HL-60 (cell line): Measurements from ENCODE around the gene PPFIA2.

ENCODE experiments used
- DNase-seq, 2 experiments: peaks; one replicate each; pipeline ENCODE4 v3.0.0-alpha.2; 2010 to 2020; ENCODE audit warnings: low read depth in 1 of 2, low spot score in 1 of 2
- H3K27ac ChIP-seq: fragments of 250-450 bp; sonication (Bioruptor Pico); replicated peaks from 2 replicates; pipeline ENCODE4 v1.5.1; 2020; ENCODE audit warnings: mild to moderate bottlenecking, moderate library complexity
- H3K27me3 ChIP-seq: fragments of 250-450 bp; sonication (Bioruptor Pico); 2 replicates; pipeline ENCODE4 v1.5.1; 2021; ENCODE audit warnings: mild to moderate bottlenecking, moderate library complexity; ENCODE audit not compliant: insufficient read depth, poor library complexity, severe bottlenecking
- H3K4me3 ChIP-seq: replicated peaks from 2 replicates; pipeline ENCODE4 v1.5.1; 2011; ENCODE audit warnings: mild to moderate bottlenecking, control low read depth, low read length; ENCODE audit not compliant: insufficient read depth
- CTCF ChIP-seq: IDR thresholded peaks from one replicate; pipeline ENCODE4 v1.5.1; 2011; ENCODE audit warnings: low read length, control low read depth, inconsistent platforms; ENCODE audit not compliant: insufficient read depth
- GABPA ChIP-seq: IDR thresholded peaks from 2 replicates; pipeline ENCODE4 v1.6.1; 2012; ENCODE audit warnings: low read depth
- POLR2AphosphoS5 ChIP-seq: IDR thresholded peaks from 2 replicates; pipeline ENCODE4 v1.6.1; 2012; ENCODE audit warnings: low read depth
- REST ChIP-seq: IDR thresholded peaks from 2 replicates; pipeline ENCODE4 v1.6.1; 2012; ENCODE audit warnings: low read depth; ENCODE audit not compliant: insufficient replicate concordance
- SPI1 ChIP-seq: IDR thresholded peaks from 2 replicates; pipeline ENCODE4 v1.6.1; 2012; ENCODE audit warnings: low read depth, mild to moderate bottlenecking, borderline replicate concordance

The PPFIA2 gene

GRCh38 chr12:81644503-81644902, 114.6 kb downstream of the PPFIA2 start:
- TF ChIP-seq SPI1: no peak
- TF ChIP-seq GABPA: no peak
- no peak for TF ChIP-seq CTCF
- no peak for TF ChIP-seq POLR2AphosphoS5
- TF ChIP-seq REST: no peak
- H3K27me3 ChIP-seq: no peaks in the 10 kb centered on the region
- DNase-seq: peak in 1 of 2 experiments; percentile 6
- H3K27ac ChIP-seq: no peak overlapping the region
- H3K4me3 ChIP-seq: no peak overlapping the region

GRCh38 chr12:81639196-81639595, 120.0 kb downstream of the PPFIA2 start:
- no peak overlapping the region for H3K27ac ChIP-seq
- no peak for DNase-seq

GRCh38 chr12:81633127-81633526, 126.0 kb downstream of the PPFIA2 start:
- DNase-seq: no peak
- Histone ChIP-seq H3K27me3 (no peaks in the 10 kb centered on the region), H3K27ac (no peak overlapping the region), H3K4me3 (no peak overlapping the region)
- no peak for TF ChIP-seq GABPA
- no peak for TF ChIP-seq REST
- no peak for TF ChIP-seq POLR2AphosphoS5
- TF ChIP-seq CTCF: no peak
- no peak for TF ChIP-seq SPI1

More at GRCh38 chr12:81639196-81639595, 120.0 kb downstream of the PPFIA2 start:
- H3K4me3 ChIP-seq: no peak overlapping the region
- H3K27me3 ChIP-seq: no peaks in the 10 kb centered on the region
- TF ChIP-seq SPI1 (no peak), CTCF (no peak), POLR2AphosphoS5 (no peak), REST (no peak), GABPA (no peak)
